ENCODE measurements around the gene CACNA1I. TPM values are rescaled to one million over a fixed set of nuclear protein-coding genes. Genes with fewer than 3 reads are reported as not detected.

CACNA1I gene
- total RNA-seq, 1 donor from 2014 or later: not detected

GRCh38 chr22:39661501-39661841, 90.9 kb downstream of the CACNA1I start:
- DNase-seq (ENCODE audit: low read depth): no peak
- Histone ChIP-seq H3K4me3 (ENCODE audit: low read depth, low read length) (no peak overlapping the region), H3K27me3 (ENCODE audit: control insufficient read depth, insufficient read depth, low read length) (peaks cover 21% of the 10 kb centered on the region), H3K36me3 (ENCODE audit: control insufficient read depth, insufficient read depth, low read length) (no peaks in the 10 kb centered on the region)
- no peak for TF ChIP-seq CTCF (IDR thresholded peaks at IDR 0.05; ENCODE audit: insufficient read depth, low read length, severe bottlenecking)
- FAIRE-seq: no peak

DNA sequence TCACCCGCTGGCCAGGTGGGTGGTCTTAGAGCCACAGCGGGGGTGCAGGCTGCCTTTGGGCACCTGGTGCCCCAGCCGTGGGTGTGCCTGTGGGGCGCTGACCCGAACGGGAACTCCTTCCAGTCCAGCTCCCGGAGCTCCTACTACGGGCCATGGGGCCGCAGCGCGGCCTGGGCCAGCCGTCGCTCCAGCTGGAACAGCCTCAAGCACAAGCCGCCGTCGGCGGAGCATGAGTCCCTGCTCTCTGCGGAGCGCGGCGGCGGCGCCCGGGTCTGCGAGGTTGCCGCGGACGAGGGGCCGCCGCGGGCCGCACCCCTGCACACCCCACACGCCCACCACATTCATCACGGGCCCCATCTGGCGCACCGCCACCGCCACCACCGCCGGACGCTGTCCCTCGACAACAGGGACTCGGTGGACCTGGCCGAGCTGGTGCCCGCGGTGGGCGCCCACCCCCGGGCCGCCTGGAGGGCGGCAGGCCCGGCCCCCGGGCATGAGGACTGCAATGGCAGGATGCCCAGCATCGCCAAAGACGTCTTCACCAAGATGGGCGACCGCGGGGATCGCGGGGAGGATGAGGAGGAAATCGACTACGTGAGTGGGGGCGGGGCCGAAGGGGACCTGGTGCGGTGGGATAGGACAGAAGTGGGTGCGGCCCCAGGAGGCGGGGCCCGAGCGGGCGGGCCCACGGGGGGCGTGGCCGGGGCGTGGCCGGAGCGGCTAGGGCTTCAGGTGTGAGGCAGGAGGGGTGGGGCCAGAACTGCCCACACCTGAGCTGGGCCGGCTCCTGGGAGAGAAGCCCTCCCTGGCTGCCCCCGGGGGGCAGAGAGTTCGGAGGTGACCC, 91.5 kb downstream of the CACNA1I start:
- Histone ChIP-seq H3K27me3 (ENCODE audit: control insufficient read depth, insufficient read depth, low read length) (peaks cover 21% of the 10 kb centered on the region), H3K36me3 (ENCODE audit: control insufficient read depth, insufficient read depth, low read length) (no peaks in the 10 kb centered on the region), H3K4me3 (ENCODE audit: low read depth, low read length) (no peak overlapping the region)
- no peak for TF ChIP-seq CTCF (IDR thresholded peaks at IDR 0.05; ENCODE audit: insufficient read depth, low read length, severe bottlenecking)
- peak; percentile 10 for DNase-seq (ENCODE audit: low read depth)
- no peak for FAIRE-seq

DNA sequence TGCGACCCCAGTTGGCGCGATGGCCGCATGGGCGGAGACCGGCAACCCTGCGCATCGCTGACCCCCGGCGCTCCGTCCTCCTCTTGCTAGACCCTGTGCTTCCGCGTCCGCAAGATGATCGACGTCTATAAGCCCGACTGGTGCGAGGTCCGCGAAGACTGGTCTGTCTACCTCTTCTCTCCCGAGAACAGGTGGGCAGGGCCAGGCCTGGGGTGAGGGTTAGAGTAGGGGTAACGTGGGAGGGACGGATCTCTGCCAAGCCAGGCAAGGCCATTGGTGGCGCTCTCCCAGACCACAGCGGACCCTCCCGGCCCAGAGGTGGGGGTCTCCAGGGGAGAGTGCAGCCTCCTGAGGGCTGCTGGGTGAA, 92.1 kb downstream of the CACNA1I start:
- Histone ChIP-seq H3K4me3 (ENCODE audit: low read depth, low read length) (no peak overlapping the region), H3K36me3 (ENCODE audit: control insufficient read depth, insufficient read depth, low read length) (no peaks in the 10 kb centered on the region), H3K27me3 (ENCODE audit: control insufficient read depth, insufficient read depth, low read length) (peaks cover 19% of the 10 kb centered on the region)
- DNase-seq (ENCODE audit: low read depth) (no peak), FAIRE-seq (no peak)
- TF ChIP-seq CTCF (IDR thresholded peaks at IDR 0.05; ENCODE audit: insufficient read depth, low read length, severe bottlenecking): no peak

DNA sequence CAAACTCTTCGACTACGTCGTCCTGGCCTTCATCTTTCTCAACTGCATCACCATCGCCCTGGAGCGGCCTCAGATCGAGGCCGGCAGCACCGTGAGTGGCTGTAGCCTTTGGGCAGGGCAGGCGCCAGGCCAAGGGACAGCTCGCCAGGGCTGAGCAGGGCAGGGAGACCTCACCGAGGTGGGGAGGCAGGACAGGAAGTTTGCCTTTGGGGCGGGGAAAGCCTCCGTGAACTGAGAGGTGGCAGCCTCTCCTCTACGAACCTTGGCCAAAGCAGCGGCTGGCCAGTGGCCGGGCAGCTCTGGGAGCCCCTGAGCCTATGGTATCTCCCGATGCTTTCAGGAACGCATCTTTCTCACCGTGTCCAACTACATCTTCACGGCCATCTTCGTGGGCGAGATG, 93.2 kb downstream of the CACNA1I start:
- FAIRE-seq (no peak), DNase-seq (ENCODE audit: low read depth) (no peak)
- no peak for TF ChIP-seq CTCF (IDR thresholded peaks at IDR 0.05; ENCODE audit: insufficient read depth, low read length, severe bottlenecking)
- Histone ChIP-seq H3K36me3 (ENCODE audit: control insufficient read depth, insufficient read depth, low read length) (no peaks in the 10 kb centered on the region), H3K27me3 (ENCODE audit: control insufficient read depth, insufficient read depth, low read length) (peaks cover 19% of the 10 kb centered on the region), H3K4me3 (ENCODE audit: low read depth, low read length) (no peak overlapping the region)

DNA sequence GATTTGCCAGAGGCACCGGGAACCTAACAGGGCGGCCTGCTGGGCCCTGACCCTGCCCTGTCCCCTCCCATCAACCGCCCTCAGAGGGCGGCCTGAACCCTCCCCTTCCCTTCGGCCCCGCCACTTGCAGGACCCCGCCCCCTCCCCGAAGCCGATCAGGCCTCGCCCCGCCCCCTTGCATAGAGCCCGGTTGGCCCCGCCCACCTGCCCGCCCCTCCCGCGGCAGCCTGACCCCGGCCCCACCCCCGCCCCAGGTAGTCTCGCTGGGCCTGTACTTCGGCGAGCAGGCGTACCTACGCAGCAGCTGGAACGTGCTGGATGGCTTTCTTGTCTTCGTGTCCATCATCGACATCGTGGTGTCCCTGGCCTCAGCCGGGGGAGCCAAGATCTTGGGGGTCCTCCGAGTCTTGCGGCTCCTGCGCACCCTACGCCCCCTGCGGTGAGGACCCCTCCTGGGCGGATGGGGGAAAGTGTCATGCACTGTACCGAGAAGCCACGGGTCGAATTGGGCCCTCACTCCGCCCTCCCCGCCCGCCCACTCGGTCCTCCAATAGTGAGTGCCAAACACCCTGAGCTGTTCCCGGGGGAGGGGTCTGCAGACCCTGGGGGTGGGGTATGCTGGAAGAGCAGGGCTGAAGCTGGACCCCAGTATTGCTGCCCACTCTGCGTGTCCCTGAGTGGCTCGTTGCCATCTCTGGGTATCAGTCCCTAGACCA, 94.1 kb downstream of the CACNA1I start:
- no peak for FAIRE-seq
- Histone ChIP-seq H3K4me3 (ENCODE audit: low read depth, low read length) (no peak overlapping the region), H3K36me3 (ENCODE audit: control insufficient read depth, insufficient read depth, low read length) (no peaks in the 10 kb centered on the region), H3K27me3 (ENCODE audit: control insufficient read depth, insufficient read depth, low read length) (peaks cover 19% of the 10 kb centered on the region)
- TF ChIP-seq CTCF (IDR thresholded peaks at IDR 0.05; ENCODE audit: insufficient read depth, low read length, severe bottlenecking): no peak
- DNase-seq (ENCODE audit: low read depth): no peak
